Nucleus accumbens (tissue), 56 donors: ENCODE results near the gene TGFBR3L.

Source experiments
- DNase-seq, 56 donors: peaks; one replicate each; lab custom pipeline; 2025; lab: John Stamatoyannopoulos, UW

TGFBR3L gene

DNA sequence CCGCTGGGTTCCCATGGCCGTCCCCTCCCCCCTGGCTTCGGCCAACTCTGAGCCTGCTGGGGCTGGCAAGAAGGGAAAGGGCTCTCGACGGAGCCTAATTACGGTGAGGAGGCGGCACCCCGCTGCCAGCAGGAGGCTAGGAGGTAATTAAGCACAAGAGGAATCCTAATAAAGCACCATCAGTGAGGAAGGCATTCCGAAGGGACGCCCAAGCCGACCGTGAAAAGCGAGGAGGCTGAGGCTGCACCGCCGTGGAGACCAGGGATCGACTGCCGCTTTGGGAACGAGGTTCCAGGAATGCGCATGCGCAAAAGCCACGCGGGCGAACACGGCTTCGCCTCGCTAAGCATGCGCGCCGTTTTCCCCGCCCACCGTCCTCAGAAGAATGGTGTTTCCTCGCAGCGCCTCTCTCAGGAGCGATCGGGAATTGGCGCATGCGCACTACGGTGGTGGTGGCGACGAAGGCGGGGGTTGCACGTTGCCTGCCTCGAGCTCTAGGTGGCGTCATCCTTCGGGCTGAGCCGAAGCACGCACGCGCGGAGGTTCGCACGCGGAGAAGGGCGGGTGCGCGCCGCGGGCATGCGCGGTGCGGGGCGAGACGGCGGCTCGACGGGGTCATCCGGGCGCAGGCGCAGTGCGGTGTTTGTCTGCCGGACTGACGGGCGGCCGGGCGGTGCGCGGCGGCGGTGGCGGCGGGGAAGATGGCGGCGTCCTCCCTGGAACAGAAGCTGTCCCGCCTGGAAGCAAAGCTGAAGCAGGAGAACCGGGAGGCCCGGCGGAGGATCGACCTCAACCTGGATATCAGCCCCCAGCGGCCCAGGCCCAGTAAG, 11.2 kb upstream of the TGFBR3L start, which contains the start of gene MAP2K7:
Gene MAP2K7 (plus strand): TSS at position 634 of the 830 bp plus-strand sequence. CDS start 68 bp downstream, at position 702.
- DNase-seq: peak; percentile 76 to 100 (median 99)

DNA sequence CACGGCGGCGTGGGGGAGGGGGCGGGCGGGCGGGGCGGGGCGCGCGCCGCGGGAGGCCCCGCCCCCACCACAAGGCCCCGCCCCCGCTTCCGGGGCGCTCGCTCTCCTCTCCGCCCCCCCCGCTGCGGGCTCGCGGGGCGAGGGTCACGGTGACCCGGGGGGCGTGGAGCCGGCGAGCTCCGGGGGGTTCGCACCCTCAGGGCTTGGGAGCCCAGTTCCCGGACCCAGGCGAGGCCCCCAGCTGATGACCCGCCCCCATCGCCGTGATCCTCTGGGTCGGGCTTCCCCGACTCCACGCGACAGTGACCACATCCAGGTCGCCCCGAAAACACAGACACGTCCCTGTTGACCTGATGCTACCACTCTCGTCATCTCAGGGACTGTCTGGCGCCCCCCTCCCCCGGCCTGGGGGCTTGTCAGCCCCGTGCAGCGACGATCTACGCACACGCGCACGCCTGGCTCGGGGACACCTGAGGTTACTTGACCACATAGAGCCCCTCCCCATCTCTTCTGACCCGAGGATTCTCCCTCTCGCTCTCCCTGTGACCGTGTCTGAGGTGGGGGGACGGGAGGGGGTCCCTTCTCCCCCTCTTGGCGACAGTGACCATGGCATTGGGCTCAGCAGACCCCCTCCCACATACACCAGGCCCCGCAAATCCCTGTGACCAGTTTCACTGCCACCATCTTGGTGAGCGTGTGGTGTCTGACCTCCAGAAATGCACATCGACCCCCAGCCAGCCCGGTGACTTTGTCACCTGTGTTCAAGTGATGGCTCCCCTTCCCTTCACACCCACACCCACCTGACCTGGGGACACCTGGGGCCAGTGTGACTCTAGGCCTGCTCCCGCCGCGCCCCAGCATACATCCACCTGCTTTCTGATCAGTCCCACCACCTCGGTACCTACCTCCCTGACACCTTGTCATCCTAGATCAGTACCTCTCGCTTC, 10.3 kb upstream of the TGFBR3L start:
- peak in 7 of 56 donors; percentile 49 to 83 (median 62) for DNase-seq

DNA sequence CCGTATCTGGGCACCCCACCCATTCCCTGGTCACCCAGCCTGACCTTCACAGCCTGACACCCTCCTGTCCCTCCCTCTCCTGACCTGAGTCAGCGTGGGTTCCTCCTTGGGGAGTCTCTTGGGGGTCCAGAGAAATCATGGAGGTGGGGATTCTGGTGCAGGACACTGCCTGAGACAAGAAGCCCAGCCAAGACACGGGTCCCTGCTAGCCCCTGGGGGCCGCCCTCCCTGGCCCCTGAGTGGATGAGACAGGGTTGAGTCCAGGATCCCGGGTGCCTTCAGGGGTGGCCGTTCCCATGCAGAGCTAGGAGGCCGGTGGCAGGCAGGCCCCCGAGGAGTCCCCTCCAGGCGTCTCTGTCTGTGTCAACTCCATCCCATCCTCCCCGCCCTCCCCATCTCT, 9.4 kb upstream of the TGFBR3L start:
- DNase-seq: no peak

DNA sequence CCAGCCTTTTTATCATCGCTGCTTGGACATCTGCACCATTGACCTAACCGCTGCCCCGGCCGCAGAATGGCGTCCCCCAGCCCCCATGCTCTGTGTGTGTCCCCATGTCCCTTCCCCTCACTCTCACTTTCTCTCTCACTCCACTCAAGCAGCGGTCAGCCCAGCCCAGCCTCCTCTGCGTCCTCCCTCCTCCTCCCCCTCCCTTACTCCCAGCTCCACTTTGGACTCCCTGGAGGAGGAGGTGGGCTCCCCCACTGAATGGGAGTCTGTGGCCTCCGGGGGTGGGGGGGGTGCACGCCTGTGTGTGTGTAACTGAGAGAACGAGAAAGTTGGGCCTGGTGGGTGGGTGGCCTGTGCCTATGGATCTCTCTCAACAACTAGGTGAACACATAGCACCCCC, 8.8 kb upstream of the TGFBR3L start:
- DNase-seq: no peak

DNA sequence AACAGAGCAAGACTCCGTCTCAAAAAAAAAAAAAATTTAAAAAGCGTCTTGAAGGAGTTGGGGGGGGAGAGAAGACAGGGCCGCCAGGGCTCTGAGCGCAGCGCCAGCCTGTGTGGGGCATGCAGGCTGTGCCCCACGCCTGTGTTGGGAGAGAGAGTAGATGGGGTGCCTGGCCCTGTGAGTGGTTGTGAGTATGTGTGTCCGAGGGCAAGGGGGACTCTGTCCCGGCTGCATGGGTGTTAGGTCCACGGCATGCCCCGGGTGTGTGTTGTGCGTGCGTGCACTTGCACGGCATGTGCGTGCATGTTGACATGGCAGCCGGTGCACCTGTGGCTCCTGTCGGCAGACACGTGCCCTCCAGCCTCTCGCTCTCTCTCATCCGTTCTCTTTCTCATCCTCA, 7.5 kb upstream of the TGFBR3L start:
- no peak for DNase-seq

GRCh38 chr19:7907544-7907943, 7.1 kb upstream of the TGFBR3L start:
- no peak for DNase-seq

GRCh38 chr19:7908078-7908699, 6.4 kb upstream of the TGFBR3L start:
- DNase-seq: no peak

DNA sequence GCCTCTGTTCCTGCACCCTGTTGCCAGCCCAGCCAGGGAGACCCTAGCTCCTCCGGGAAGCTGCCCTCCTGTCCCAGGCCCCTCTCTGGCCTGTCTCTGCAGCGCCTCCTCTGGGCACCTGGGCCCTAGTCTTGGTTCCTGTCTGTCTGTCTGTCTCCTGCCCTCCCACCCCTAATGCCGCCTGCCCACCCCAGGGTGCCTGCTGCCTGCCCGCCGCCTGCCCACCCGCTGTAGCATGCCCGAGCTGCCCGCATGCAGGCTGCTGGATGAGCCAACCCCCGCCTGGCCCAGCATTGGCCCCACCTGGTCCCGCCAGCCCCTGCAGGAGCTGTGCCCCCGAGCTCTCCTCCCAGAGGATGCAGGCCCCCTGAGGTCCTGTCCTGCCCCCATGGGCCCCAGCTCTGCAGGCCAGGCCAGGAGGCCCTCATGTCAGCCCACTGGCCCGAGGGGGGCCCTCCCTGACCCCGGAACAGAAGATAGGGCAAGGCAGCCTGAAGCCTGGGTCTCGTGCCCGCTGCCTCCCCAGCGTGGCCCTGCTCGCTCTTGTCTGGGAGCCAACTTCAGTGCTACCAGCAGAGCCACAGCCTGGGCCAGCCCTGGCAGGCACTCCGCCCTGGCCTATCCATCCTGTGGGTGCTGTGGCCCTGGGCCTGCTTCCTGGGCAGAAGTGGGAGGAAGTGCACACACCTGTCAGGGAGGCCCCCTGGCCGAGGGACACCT, 5.7 kb upstream of the TGFBR3L start:
- no peak for DNase-seq

DNA sequence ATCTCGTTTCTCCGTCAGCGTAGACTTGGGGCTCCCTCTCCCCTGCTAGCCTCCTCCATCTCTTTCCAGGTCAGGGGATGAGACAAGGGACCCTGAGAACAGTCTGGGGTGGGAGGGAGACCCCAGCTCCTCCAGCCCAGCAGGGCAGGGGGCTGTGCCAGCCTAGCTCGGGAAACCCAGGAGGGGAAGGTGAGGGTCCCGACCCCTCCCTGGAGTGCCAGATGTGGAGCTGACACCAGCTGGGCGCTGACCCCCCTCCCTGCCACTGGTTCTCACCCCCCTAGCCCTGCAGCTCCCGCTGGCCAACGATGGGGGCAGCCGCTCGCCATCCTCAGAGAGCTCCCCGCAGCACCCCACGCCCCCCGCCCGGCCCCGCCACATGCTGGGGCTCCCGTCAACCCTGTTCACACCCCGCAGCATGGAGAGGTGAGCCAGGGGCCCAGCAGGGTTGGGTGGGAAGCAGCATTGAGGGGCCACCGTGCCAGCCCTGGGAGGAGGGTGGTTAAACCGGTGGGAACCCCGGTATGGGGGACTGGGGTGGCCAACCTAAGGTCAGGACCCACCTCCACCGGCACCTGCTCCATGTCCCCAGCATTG, 5.1 kb upstream of the TGFBR3L start:
- no peak for DNase-seq

DNA sequence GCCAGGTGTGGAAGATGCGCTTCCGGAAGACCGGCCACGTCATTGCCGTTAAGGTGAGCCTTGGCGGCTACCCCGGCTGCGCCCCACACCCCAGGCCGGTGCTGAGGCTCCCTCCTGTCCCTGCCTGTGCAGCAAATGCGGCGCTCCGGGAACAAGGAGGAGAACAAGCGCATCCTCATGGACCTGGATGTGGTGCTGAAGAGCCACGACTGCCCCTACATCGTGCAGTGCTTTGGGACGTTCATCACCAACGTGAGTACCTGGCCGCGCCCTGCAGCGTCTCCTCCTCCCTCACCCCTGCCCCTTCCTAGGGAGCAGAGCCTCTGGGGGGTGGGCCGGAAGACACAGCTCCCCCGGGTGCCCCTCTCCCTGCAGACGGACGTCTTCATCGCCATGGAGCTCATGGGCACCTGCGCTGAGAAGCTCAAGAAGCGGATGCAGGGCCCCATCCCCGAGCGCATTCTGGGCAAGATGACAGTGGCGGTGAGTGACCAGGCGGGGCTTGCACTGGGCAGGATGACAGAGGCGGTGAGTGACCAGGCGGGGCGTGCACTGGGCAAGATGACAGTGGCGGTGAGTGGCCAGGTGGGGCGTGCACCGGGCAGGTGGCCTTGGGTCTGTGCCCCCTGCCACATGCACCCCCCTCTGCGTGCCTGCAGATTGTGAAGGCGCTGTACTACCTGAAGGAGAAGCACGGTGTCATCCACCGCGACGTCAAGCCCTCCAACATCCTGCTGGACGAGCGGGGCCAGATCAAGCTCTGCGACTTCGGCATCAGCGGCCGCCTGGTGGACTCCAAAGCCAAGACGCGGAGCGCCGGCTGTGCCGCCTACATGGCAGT, 4.1 kb upstream of the TGFBR3L start:
- DNase-seq: no peak

DNA sequence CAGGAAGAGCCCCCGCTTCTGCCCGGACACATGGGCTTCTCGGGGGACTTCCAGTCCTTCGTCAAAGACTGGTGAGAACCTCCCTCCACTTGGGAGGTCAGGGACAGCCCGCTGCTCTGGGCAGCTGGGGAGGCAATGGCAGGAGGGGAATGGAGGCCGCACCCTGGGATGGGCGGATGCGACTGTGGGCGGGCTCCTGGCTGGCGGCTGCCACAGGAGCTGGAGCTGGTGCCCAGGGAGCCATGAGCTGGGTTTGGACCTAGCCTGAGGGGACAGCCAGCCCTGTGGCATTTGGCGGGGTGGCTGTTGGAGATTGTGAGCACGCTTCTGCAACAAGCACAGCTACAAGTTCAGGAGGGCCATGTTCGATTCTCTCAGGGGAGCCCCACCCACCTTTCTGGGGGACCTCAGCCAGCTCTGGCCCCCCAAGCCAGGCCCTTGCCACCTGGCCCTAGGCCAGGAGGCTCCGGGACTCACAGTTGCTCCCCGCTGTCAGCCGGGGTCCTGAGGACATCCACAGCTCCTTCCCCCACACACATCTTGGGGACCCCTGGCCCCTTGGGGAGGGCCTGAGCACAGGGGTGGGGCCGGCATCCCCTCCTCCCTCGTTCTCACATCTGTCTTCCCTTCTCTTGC, 3.0 kb upstream of the TGFBR3L start:
- no peak for DNase-seq

- DNase-seq: no peak
Observed at GRCh38 chr19:7912144-7912696, 2.4 kb upstream of the TGFBR3L start.

DNA sequence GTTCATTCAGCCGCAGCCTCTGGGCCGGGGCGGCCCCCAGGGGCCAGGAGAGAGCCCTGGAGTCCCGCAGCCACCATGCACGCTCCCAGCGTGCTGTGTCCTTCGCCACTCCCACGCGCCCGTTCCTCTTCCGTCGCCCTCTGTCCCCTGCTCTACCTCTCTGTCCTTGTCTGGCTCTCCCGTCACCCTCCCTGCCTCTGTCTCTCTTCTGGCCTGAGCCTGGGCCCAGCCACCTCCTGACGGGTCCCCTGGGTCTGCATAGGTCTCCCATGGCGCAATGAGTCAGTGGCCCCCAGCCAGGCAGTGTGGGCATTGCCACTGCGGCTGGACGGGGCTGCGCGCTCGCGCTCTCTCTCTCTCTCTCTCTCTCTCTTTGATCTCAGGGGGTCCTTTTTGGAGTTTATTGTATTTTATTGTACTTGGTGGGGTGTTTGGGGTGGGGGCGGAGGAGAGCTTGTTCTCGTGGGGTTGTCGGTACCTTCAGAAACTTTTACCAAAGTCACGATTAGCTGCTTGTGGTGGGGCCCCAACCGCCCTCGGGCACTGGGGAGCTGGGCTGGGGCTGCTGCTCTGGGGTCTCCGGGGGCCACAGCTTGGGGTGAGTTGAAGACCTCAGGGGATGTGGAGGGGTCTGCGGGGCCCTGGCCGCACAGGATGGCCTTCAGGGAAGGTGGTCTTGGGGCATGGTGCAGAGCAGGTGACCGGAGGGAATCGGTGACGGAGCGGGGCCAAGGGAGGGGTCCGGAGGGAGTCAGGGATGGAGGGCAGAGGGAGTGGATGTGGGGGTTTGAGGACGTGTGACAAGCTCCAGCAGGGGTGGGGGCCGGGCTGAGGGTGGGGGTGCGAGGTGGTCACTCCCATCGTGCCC, 1.7 kb upstream of the TGFBR3L start:
- DNase-seq: no peak

DNA sequence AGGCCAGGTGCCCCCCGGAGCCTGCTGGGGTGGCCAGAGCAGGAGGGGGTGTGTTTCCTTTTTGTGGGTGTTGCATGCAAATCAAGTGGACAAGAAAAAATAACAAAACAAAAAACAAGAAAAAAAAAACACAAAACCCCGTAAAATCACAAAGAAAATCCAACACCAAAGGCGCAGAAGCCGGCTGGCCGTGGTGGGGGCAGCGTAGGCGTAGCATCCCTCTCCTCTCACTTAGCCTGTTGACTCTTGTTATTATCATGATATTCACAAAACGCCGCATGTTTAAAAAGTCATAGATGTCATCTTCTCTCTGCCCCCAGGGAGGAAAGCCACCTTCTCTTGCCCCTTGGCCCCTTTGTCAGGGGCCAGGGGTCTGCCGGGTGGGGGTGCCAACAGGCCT, 978 bp upstream of the TGFBR3L start:
- DNase-seq: no peak

- DNase-seq: no peak
Observed at GRCh38 chr19:7914099-7914498, 531 bp upstream of the TGFBR3L start.

DNA sequence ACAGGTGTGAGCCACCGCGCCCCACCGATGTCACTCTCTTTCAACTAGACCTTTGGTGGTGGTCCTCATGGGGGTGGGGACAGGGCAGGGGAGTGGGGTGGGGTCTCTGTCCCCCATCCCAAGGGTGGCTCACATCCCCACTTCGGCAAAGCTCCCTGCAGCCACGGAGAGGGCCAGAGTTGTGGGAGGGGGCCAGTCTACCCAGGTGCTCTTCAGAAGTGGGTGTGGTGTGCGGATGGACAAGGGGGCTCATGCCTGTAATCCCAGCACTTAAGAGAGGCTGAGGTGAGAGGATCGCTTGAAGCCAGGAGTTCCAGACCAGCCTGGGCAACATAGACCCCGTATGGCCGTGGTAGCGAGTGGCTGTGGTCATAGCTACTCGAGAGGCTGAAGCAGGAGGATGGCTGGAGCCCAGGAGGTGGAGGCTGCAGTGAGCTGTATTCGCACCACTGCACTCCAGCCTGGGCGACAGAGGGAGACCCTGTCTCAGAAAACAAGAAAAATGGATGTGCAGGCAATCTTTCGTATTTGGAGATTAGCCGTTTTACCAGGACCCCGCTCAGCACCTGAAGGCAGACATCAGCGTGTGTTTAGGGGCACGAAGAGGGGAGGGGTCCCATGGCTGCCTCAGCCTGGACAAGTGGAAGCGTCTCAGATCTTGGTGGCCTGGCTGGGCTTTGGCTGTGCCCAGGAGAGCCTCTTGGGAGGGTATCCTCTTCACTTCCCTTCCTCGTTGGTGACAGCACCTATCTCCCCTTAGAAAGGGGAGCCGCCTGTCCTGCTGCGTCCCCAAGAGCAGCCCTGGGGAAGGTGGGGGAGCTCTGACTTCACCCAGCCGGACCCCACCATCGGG, 846 bp downstream of the TGFBR3L start:
- no peak for DNase-seq
